DMS53 treated with DMSO at 0.1 percent for 48 hours (cell line): Measurements from ENCODE around the gene TAF15.
A peak's percentile ranks its signal among the peaks of the same experiment; 100 is the strongest.

Experiments used
- DNase-seq: peaks from one replicate; lab custom pipeline; 2025; ENCODE audit not compliant: unreplicated experiment; lab: John Stamatoyannopoulos, UW

The TAF15 gene

GRCh38 chr17:35786941-35787432 is 22.3 kb upstream of the TAF15 start:
- DNase-seq: no peak

GRCh38 chr17:35788477-35789368 is 20.6 kb upstream of the TAF15 start:
- no peak for DNase-seq

- no peak for DNase-seq
Observed at GRCh38 chr17:35790841-35791240, 18.4 kb upstream of the TAF15 start.

GRCh38 chr17:35791681-35792350 is 17.5 kb upstream of the TAF15 start:
- DNase-seq: no peak

GRCh38 chr17:35793257-35793656 is 16.0 kb upstream of the TAF15 start:
- no peak for DNase-seq

GRCh38 chr17:35795007-35795870 is 14.0 kb upstream of the TAF15 start, which contains the start of gene MMP28:
Gene MMP28, minus strand, starts transcription at chr17:35795641. Its CDS starts 264 bp downstream, at chr17:35795377.
- peak; percentile 2 for DNase-seq

GRCh38 chr17:35795871-35796265 is 13.4 kb upstream of the TAF15 start:
- DNase-seq: no peak

GRCh38 chr17:35796942-35797341 is 12.3 kb upstream of the TAF15 start:
- DNase-seq: no peak

GRCh38 chr17:35797370-35797769 is 11.9 kb upstream of the TAF15 start:
- no peak for DNase-seq

- DNase-seq: no peak
Observed at GRCh38 chr17:35797918-35798317, 11.4 kb upstream of the TAF15 start.

GRCh38 chr17:35799942-35800341 is 9.3 kb upstream of the TAF15 start:
- no peak for DNase-seq

GRCh38 chr17:35801583-35802224 is 7.6 kb upstream of the TAF15 start:
- DNase-seq: no peak

GRCh38 chr17:35804658-35805192 is 4.6 kb upstream of the TAF15 start:
- peak; percentile 78 for DNase-seq

- no peak for DNase-seq
Observed at GRCh38 chr17:35807371-35808144, 1.7 kb upstream of the TAF15 start.

- DNase-seq: no peak
Observed at GRCh38 chr17:35808240-35808961, 883 bp upstream of the TAF15 start.

GRCh38 chr17:35809855-35810461 is 674 bp downstream of the TAF15 start:
- DNase-seq: peak; percentile 6

- no peak for DNase-seq
Observed at GRCh38 chr17:35811759-35812158, 2.5 kb downstream of the TAF15 start.

GRCh38 chr17:35812456-35812855 is 3.2 kb downstream of the TAF15 start:
- DNase-seq: no peak
